Stimulated activated CD4-positive, alpha-beta T cell treated with anti-CD3 and anti-CD28 coated beads, Interleukin-12 subunit alpha, Interleukin-12 subunit beta, amount 100 ng/mL, for 24 hours (primary cell): ENCODE results near the gene HIVEP3.
"Not testable (repeated sequence)": the region's sequence is repeated elsewhere in the genome, so short reads cannot be mapped to it uniquely, and the experiment has no call there.

ENCODE experiments used
- DNase-seq, 2 experiments: peaks; one replicate each; pipeline ENCODE4 v3.0.0-alpha.2; 2020; ENCODE audit warnings: low read depth in 2 of 2

Gene HIVEP3

GRCh38 chr1:41713141-41713540, 205.6 kb downstream of the HIVEP3 start:
- DNase-seq: no peak

GRCh38 chr1:41712695-41713094, 206.0 kb downstream of the HIVEP3 start:
- no peak for DNase-seq

GRCh38 chr1:41712081-41712480, 206.6 kb downstream of the HIVEP3 start:
- DNase-seq: no peak

- no peak for DNase-seq
These were observed 207.1 kb downstream of the HIVEP3 start for GRCh38 chr1:41711581-41711980.

DNA sequence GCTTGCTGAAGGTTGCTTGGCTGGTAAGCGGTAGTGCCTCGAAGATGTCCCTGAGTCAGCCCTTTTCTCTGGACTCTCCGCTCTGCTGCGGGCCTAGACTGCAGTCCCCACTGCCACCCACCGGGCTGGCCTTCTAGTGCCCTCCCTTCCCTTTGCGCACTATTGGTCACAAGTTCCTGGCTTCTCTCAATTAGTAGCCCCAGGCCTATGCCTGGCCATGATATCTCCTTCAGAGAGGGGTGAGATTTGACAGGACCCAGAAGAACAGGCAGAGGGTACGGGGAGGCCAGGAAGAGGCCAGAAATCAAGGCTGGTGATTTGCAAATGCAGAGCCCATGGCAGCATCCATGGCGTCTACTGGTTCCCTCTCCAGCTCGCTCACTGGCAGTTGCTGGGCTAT, 207.7 kb downstream of the HIVEP3 start:
- DNase-seq: no peak

DNA sequence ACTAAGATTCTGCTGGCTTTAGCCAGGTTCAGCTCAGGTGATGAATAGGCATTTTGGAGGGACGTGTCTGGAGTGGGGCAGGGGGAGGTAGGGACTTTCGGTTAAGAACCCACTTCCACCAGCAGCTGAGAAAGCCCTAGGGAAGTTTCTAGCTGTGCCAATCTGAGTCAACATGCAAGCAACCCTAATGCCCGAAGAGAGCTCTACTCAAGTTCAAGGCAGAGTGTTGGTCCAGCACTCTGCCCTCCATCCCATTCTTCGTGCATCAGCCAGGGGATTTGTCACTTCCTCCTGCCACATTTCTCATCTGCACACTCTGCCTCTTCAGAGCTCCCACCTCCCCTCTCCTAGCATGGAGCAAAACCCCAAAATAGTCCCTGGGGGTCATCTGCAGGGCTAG, 208.8 kb downstream of the HIVEP3 start:
- no peak for DNase-seq

DNA sequence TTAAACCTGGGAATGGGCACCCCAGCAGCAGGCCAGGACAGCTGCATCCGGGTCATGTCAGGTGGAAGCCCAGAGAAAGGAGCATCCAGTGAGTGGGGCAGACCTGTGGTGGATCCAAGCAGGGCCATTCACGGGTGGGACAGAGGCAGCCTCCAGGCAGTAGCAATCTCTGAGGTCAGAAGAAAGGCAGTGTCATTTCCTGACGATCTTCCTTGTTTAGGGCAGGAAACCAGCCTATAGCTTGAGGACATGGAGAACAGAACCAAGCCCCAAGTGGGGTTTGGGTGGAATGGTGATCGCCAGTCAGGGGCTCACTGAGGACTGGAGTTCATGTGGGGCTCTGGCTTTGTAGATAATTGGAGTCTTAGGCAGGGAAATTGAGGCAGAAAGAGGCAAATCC, 209.4 kb downstream of the HIVEP3 start:
- no peak for DNase-seq

- DNase-seq: no peak
These were observed 210.4 kb downstream of the HIVEP3 start for GRCh38 chr1:41708332-41708731.

DNA sequence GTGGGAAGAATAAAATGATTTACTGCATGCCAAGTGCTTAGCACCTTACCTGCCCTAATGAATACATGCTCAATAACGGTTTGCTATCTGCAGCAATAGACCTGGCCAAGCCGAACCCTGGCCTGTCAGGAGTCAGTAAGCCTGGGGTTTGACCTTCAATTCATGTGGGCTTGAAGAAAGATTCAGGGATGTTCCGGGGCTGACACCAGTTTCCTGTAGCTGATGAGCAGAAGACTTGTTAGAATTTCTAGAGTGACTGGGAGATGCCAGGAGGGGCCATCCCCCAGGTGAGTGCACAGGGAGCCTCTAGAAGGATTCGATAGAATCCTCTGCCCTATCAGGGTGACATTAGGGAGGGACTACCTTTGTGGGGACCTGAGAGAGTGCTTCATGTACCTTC, 210.9 kb downstream of the HIVEP3 start:
- no peak for DNase-seq

GRCh38 chr1:41705798-41706197, 212.9 kb downstream of the HIVEP3 start:
- no peak for DNase-seq

GRCh38 chr1:41704196-41704595, 214.5 kb downstream of the HIVEP3 start:
- DNase-seq: no peak

GRCh38 chr1:41702771-41703170, 216.0 kb downstream of the HIVEP3 start:
- no peak for DNase-seq

- no peak for DNase-seq
These were observed 217.7 kb downstream of the HIVEP3 start for GRCh38 chr1:41700986-41701535.

DNA sequence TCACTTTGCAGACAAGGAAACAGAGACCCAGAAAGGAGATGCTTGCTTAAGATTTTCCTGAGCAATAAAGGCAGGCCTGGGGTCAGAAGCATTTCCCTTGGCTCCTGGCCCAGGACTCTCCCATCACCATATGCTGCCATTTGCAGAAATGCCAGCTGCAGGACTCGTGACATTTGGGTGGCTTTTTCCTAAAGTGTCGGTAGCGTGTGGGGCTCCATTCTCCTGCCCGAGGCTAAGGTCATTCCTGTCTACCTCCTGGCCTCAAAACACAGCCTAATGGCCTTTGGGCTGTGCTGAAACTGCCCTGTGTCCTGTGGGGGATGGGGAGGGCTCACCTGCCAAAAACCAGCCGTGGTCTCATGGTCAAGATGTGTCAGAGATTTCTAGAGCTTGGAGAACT, 218.1 kb downstream of the HIVEP3 start:
- DNase-seq: no peak

- no peak for DNase-seq
These were observed 218.9 kb downstream of the HIVEP3 start for GRCh38 chr1:41699861-41700248.

- no peak for DNase-seq
These were observed 219.5 kb downstream of the HIVEP3 start for GRCh38 chr1:41698916-41699860.

DNA sequence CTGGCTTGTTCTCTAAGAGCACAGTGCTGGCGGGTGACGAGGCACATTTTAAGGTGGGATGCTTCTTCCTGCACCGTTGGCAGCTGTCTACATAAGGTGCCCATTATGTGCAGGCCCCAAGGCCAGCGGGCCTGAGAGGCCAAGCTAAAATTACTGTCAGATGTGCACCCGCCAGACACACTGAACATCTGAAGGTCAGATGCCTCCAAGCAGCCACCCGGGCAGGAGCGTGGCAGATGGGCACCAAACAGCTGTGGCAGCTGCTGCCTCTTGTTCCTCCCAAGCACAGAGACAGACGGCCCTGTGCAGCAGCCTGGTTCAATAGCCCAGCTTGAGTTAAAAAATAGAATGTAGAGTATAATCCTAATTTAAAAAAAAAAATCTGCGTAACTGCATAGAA, 222.3 kb downstream of the HIVEP3 start:
- DNase-seq: no peak

GRCh38 chr1:41695118-41695745, 223.5 kb downstream of the HIVEP3 start:
- no peak for DNase-seq

DNA sequence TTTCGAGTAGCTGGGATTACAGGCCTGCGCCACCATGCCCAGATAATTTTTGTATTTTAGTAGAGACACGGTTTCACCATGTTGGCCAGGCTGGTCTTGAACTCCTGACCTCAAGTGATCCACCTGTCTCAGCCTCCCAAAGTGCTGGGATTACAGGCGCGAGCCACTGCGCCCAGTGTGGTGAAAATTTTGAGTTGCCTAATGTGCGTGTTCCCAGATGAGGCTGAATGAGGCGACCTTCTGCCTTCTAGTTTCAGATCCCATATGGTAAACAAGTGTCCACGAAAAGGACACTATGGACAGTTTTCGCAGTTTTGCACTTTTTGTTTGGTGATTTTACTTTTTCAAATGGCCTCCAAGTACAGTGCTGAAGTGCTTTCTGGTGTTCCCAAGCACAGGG, 226.8 kb downstream of the HIVEP3 start:
- not testable (repeated sequence) for DNase-seq

DNA sequence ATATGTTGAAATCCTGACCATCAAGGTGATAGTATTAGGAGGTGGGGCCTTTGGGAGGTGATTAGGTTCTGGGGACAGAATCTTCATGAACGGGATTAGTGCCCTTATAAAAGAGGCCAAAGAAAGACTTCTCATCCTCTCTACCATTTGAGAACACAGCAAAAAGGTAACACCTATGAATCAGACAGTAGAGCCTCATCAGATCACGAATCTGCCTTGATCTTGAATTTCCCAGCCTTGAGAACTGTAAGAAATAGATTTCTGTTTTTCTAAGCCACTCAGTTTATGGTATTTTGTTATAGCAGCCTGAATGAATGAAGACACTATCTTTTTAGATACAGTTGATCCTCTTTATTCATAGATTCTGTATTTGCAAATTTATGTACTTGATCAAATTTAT, 227.3 kb downstream of the HIVEP3 start:
- DNase-seq: no peak

- no peak for DNase-seq
These were observed 228.4 kb downstream of the HIVEP3 start for GRCh38 chr1:41690331-41690730.

DNA sequence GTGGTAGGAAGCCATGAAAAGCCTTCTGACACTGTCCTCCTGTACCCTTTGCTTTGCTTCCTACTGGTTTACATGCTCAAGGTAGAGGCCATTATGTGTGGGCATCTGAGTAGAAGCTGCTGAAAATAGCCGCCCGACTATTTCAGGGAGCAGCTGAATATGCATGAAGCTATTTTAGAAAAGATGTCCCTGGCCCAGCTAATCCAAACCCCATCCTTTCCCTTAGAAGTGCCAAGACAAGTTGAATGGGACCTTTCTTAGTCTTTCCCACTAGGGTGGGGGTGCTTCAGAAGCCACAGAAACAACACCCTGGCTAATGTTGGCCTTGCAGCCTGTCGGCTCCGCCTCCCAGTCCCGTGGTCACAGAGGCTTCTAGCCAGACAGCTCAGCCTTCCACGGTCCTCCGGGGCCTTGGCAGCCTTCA, 229.2 kb downstream of the HIVEP3 start:
- DNase-seq: no peak

DNA sequence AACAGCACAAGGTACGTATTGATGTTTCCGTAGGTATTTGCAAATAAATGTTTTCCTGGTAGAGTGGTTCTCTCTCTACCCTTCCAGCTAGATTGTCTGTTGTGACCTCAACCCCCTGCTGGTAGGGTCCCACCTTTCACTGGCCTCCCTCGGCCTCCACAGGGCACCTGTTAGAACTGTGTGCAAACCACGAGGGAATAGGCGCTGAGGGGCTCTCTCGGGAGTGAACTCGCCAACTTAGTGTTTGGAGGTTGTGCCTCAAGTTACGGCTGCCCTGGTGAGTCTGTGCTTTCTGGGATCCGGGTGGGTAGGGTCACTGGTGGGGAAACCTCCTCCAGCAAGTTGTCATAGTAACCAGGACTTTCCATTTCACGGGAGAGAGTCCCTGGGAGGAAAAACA, 229.6 kb downstream of the HIVEP3 start:
- no peak for DNase-seq
